Body of pancreas (tissue), 4 donors: Measurements from ENCODE around the gene NLN.

Experiments
- POLR2A ChIP-seq, 3 donors: fragments of 450-650 bp; IDR thresholded peaks; one replicate each; pipeline ENCODE4 v1.6.1; 2016; ENCODE audit warnings: antibody characterized with exemption in 3 of 3, mild to moderate bottlenecking in 2 of 3
- TF ChIP-seq, protein P1 (sequence below), 7 experiments: fragments of 450-650 bp in 4 of 7; fragments of 200-600 bp in 3 of 7; sonication (generic) in 3 of 7; IDR thresholded peaks; one replicate each; pipeline ENCODE4 v1.5.1; 2016 to 2019; ENCODE audit warnings: antibody characterized with exemption in 7 of 7

GRCh38 chr5:65695896-65696295 is 26.1 kb upstream of the NLN start:
- TF ChIP-seq POLR2A (IDR thresholded peaks at IDR 0.05): no peak
- TF ChIP-seq, protein P1, sequence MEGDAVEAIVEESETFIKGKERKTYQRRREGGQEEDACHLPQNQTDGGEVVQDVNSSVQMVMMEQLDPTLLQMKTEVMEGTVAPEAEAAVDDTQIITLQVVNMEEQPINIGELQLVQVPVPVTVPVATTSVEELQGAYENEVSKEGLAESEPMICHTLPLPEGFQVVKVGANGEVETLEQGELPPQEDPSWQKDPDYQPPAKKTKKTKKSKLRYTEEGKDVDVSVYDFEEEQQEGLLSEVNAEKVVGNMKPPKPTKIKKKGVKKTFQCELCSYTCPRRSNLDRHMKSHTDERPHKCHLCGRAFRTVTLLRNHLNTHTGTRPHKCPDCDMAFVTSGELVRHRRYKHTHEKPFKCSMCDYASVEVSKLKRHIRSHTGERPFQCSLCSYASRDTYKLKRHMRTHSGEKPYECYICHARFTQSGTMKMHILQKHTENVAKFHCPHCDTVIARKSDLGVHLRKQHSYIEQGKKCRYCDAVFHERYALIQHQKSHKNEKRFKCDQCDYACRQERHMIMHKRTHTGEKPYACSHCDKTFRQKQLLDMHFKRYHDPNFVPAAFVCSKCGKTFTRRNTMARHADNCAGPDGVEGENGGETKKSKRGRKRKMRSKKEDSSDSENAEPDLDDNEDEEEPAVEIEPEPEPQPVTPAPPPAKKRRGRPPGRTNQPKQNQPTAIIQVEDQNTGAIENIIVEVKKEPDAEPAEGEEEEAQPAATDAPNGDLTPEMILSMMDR (IDR thresholded peaks at IDR 0.05): no peak
